Left renal pelvis (tissue), 4 donors: Measurements from ENCODE around the gene IL23R. TPM values are rescaled to one million over a fixed set of nuclear protein-coding genes. Genes with fewer than 3 reads are reported as not detected.
"Not testable (repeated sequence)": the region's sequence is repeated elsewhere in the genome, so short reads cannot be mapped to it uniquely, and the experiment has no call there.

Experiments
- DNase-seq, 4 donors: peaks; one replicate each; pipeline ENCODE4 v3.0.0-alpha.2; 2013; ENCODE audit warnings: low read depth in 4 of 4, low spot score in 3 of 4
- polyA plus RNA-seq, 4 donors: library from polyadenylated mRNA; unstranded; fragments of 120-200 nt; gene quantifications; one replicate each; pipeline ENCODE4 v1.2.1, GENCODE V29; 2013; ENCODE audit not compliant: insufficient read length in 4 of 4

Gene IL23R
- polyA plus RNA-seq, 4 donors = 0.09 TPM; not detected in 3

GRCh38 chr1:67191668-67192520 lies 25.6 kb downstream of the IL23R start:
- no peak for DNase-seq

- no peak for DNase-seq
Observed at GRCh38 chr1:67192902-67193301, 26.6 kb downstream of the IL23R start.

- DNase-seq = no peak
Observed at GRCh38 chr1:67193704-67194103, 27.4 kb downstream of the IL23R start.

DNA sequence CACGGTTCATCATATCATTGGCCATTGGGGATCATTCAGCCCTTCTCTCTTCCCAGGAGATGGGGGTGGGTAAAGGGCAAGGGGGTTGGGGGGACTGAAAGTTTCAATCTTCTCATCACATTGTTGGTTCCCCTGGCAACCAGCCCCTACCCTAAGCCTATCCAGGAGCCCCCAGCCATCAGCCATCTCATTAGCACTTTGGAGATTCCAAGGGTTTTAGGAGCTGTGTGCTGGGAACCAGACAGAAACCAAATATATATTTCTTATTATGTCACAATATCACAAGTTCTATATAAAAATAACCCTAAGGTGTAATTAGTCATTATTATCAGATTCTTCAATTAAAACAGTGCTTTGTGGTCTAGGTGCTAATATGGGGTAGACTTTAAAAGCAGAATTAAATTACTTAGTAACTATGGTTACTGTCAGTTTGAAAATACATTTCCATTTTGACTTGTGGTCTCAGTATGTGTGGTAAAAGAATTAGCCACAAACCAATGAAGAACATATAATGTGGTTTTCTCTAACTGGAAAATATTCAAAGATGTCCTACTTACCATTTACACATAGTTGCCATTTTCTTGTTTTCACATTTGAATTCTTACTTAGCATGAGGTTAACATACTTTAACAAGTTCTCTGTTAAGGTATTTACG lies 28.1 kb downstream of the IL23R start:
- DNase-seq = no peak

GRCh38 chr1:67200755-67201154 lies 34.5 kb downstream of the IL23R start:
- no peak for DNase-seq

DNA sequence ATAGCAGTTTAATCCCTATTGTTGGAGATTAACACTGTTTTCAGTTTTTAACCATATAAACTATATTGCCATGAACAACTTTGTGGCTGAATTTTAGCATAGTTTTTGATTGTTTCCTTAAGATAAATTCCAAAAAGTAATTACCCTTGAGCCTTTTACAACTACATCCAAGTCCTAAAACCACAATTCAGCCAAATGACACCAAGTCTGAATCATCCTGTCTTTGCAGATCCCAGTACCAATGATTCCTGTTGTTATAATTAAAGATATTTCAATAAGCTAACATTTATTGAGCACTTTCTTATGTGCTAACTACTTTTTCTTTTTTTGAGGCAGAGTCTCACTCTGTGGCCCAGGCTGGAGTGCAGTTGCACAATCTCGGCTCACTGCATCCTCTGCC lies 35.6 kb downstream of the IL23R start:
- DNase-seq = no peak

DNA sequence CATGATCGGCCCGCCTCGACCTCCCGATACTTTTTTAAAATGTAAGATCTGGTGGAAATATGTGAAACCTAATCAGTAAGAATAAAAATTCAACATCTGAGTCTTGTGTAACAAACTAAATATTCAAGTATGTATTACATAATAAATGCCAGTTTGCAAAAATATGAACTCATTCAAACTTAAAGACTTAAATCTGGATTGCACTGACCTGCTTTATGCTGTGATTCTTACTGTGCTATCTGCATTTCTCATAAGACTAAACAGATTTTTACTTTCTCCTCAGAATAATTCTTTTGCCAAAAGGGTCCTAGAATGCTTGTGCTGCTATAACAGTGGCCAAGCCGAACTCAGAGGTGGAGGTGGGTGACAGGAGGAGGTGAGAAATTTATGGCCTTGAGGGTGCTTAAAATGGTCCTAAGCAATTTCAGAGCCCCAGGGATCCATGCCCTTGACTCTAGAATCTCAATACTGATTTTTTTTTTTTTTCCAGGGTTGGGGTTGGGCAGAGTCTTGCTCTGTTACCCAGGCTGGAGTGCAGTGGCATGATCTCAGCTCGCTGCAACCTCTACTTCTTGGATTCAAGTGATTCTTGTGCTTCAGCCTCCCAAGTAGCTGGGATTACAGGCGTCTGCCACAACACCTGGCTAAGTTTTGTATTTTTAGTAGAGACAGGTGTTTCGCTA lies 38.2 kb downstream of the IL23R start:
- no peak for DNase-seq

GRCh38 chr1:67207398-67207797 lies 41.1 kb downstream of the IL23R start:
- DNase-seq = not testable (repeated sequence)

DNA sequence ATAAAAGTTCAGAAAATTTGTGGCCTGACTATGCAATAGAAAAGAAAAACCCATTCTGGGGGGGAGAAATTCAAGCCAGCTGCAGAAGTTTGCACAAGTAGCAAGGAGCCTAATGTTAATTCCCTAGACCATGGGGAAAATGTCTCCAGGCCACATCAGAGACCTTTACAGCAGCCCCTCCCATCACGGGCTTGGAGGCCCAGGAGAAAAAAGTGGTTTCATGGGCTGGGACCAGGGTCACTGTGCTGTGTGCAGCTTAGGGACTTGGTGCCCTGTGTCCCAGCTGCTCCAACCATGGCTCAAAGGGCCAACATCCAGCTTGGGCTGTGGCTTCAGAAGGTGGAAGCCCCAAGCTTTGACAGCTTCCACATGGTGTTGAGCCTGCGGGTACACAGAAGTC lies 42.0 kb downstream of the IL23R start:
- no peak for DNase-seq

- no peak for DNase-seq
Observed at GRCh38 chr1:67209521-67209920, 43.3 kb downstream of the IL23R start.

DNA sequence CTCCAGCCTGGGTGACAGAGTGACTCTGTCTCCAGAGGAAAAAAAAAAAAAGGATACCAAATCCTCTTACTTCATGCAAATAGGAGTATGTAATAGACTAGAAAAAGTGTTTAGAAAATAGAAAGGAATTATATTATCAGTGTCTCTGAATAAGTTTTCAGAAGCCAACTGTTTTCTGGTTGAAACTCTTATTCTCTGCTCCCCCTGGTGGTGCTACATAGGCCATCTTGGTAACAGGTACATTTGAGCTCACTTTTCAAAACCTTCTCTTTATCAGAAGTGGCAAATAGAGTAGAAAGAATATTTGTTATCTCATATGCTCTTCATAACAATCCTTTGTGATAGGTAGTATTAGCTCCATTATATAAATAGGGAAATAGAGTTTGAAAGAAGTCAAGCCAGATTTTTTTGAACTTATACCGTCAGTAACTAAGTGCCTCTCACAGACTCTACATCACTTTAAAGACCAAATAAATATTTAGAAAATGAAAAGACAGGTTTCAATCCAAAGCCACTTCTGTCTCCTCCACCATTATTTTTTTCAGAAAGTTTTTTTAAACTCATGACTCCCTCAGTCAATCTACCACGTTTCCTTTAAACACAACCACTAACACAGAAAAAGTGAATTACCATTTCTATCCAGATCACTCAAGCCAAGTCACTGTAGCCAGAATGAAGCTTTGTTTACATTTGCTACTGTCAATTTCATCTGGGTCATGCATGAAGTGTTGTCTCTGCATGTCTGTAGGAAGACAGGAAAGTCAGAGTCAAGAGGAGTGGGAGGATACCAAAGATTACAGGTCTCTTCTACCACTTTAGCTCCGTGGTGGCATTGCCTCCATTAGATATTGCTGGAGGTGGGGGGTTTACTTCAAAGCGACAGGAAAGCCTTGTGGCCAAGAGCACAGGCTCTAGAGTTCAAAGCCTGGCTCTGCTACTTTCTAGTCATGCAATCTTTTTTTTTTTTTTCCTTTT lies 45.6 kb downstream of the IL23R start:
- DNase-seq = peak in 1 of 4 donors; percentile 14

DNA sequence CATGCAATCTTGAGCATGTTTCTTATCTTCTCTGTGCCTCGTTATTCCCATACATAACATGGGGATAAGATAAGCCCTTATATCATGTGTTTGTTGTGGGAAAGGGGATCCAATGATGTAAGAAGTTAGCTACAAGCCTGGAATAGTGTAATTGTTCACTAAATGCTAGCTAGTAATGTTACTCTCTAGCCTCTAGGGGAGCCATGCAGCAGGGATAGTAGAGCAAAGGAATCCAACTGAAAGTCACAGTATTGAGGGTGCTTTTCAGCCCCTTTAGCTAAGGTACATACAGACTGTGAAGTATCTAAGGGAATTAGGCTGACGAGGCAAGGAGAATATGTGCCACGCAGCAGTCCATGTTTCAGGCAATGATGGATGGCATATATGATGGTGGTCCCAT lies 46.9 kb downstream of the IL23R start:
- no peak for DNase-seq

- DNase-seq = no peak
Observed at GRCh38 chr1:67213948-67214347, 47.7 kb downstream of the IL23R start.

DNA sequence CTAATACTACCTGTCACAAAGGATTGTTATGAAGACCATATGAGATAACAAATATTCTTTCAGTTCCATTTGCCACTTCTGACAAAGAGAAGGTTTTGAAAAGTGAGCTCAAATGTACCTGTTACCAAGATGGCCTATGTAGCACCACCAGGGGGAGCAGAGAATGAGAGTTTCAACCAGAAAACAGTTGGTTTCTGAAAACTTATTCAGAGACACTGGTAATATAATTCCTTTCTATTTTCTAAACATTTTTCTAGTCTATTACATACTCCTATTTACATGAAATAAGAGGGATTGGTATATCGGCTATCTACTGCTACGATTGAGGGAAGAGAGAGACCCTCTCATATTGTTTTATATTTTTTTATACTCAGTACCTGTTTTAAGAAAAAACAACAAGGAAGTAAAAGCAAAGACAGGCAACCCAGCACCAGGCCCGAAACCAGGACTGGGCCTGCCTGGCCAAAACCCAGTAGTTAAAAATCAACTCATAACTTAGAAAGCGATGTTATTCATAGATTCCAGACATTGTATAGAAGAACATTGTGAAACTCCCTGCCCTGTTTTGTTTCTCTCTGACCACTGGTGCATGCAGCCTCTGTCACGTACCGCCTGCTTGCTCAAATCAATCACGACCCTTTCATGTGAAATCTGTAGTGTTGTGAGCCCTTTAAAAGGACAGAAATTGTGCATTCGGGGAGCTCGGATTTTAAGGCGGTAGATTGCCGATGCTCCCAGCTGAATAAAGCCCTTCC lies 48.3 kb downstream of the IL23R start:
- DNase-seq = no peak

GRCh38 chr1:67216401-67216800 lies 50.1 kb downstream of the IL23R start:
- no peak for DNase-seq

DNA sequence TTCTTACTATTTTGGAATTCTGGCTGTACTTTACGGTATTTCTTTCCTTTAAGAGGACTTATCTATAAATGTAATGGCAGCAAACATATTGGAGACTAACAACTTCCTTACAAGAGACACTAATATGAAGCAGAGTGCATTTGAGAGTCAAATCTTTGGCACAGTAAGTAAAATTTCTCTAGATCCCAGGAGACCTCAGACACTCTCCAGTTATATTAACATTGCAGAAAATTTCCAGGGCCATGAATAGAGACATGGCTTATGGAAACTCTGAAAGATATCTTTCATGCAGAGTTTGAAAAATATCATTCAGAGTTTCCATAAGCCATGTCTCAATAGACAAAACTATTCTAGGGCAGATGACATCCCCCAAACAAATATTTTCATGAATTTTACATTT lies 51.2 kb downstream of the IL23R start:
- DNase-seq = no peak

DNA sequence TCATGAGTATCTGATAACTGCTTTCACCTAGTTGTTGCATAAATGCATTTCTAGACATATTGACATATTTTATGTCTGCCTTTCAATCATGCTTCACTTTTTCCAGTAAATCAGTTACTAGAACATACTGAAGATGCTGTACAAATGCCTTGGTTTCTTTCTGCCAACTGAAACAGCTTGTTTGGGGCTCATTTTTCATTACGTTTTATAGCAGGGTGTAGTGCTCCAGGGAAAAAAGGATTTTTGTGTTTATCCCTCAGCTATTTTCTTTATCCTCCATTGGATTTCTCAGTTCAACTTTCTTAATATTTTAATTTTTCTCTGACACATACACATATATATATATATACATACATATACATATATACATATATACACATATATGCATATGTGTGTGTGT lies 51.7 kb downstream of the IL23R start:
- no peak for DNase-seq

DNA sequence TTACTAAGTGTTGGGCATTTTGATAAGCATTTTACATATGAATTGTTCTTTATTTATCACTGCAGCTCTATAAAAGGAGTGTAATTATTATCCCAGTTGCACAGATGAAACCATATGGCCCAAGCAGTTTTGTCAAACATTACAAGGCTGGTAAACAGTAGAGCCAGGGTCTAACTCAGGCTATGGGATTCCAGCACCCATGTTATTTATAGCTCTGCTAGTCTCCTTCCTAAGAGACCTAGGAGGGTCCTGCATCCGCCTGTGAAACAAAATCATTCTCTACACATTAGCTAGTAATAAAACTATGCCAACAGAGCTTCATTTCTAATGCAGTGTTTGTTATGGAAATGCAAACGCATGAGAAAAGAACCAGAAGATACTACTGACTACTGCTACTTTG lies 58.6 kb downstream of the IL23R start:
- no peak for DNase-seq

- DNase-seq = no peak
Observed at GRCh38 chr1:67226688-67227087, 60.4 kb downstream of the IL23R start.

GRCh38 chr1:67227196-67227595 lies 60.9 kb downstream of the IL23R start:
- DNase-seq = no peak
